Measurements from ENCODE around the gene NELFB.

NELFB gene

GRCh38 chr9:137267933-137268355 lies 12.8 kb downstream of the NELFB start:
- no peak for DNase-seq (ENCODE audit: low read depth in 3 of 3, low spot score in 1 of 3)

DNA sequence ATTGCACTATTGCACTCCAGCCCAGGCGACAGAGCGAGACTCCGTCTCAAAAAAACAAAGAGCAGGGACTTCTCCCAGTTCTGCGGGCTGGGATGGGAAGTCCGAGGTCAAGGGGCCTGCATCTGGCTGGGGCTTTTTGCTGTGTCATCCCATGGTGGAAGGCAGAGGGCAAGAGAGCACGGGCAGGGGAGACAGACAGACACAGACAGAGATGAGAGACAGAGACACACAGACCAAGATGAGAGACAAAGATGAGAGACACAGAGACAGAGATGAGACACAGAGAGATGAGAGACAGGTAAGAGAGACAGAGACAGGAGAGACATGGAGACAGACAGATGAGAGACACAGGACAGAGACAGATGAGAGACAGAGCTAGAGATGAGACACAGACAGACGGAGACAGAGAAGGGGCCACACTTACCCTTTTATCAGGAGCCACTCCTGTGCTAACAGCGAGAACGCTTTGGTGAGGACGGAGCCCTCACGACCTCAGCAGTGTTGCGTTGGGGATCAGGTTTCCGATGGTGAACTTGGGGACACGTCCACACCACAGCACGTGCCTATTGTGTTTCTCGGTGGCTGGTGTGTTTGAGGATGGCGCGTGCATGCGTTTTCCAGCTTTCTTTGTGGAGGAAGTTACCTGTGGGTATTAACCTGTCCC lies 13.5 kb downstream of the NELFB start:
- no peak for DNase-seq (ENCODE audit: low read depth in 3 of 3, low spot score in 1 of 3)

- DNase-seq (ENCODE audit: low read depth in 3 of 3, low spot score in 1 of 3): no peak
Observed at GRCh38 chr9:137269231-137269772, 14.2 kb downstream of the NELFB start.

GRCh38 chr9:137270929-137271695 lies 16.0 kb downstream of the NELFB start:
- no peak for DNase-seq (ENCODE audit: low read depth in 3 of 3, low spot score in 1 of 3)

- no peak for DNase-seq (ENCODE audit: low read depth in 3 of 3, low spot score in 1 of 3)
Observed at GRCh38 chr9:137271696-137272076, 16.6 kb downstream of the NELFB start.

DNA sequence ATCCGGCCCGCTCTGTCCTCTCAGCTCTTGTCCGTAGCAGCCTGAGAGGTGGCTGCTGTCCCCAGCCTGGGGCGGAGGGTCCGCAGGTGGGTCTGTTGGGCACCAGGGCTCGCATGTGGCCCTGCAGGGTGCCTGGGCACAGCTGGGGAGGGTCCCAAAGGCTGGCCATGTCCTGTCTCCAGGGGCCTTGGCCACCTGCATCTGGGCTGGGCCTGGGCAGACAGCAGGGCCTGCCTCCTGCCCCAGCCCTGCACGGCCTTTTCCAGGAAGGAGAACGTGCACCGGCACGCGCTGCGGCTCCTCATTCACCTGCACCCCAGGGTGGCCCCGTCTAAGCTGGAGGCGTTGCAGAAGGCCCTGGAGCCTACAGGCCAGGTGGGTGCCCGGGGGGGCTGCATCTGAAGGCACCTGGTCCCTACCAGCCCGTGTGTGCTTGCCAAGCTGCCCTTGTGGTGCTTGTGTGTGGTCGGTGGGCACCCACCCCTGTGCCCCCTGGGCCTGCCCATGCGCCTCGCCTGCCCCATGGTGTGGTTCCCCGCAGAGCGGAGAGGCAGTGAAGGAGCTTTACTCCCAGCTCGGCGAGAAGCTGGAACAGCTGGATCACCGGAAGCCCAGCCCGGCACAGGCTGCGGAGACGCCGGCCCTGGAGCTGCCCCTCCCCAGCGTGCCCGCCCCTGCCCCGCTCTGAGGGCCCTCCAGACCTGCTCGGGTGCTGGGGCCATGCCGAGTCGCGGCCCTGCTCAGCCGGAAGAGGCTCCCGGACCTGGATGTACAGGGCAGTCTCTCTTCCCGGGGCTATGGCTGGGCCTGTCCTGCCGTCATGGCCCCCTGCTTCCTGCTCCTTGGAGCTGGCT lies 17.3 kb downstream of the NELFB start:
- no peak for DNase-seq (ENCODE audit: low read depth in 3 of 3, low spot score in 1 of 3)

DNA sequence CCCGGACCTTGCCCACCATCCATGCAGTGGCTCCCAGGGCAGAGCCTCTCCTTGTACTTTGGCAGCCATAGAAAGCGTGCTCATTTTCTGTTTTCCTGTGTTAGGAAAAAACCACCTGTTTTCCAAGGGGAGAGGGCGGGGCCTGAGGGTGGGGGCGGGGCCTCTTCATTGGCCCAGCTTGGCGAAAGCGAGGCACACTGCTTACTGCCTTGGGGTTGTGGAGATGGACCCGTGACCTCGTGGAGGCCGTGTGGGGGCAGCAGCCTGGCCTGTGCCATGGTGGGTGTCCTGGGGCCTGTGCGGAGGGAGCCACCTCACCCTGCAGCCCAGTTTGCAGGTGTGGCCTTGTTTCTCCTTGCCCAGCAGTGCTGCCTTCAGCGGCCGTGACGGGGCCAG lies 18.0 kb downstream of the NELFB start:
- no peak for DNase-seq (ENCODE audit: low read depth in 3 of 3, low spot score in 1 of 3)

GRCh38 chr9:137273611-137274320 lies 18.6 kb downstream of the NELFB start:
- DNase-seq (ENCODE audit: low read depth in 3 of 3, low spot score in 1 of 3): no peak

DNA sequence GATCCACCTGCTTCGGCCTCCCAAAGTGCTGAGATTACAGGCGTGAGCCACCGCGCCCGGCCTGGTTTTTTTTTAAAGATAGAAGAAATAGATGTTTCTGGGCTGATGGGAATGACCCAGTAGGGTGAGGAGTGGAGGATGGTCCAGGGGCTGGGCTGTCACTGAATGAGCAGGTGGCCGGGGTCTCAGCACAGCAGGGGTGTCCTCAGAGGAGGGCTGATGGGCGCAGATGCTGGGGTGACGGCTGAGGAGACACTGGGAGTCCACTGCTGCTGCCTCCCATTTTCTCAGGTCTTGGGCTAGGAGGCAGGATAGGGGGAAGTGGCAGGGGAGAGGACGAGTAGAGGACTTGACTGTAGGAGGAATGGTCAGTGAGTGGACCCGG lies 20.1 kb downstream of the NELFB start:
- DNase-seq (ENCODE audit: low read depth in 3 of 3, low spot score in 1 of 3): no peak

- no peak for DNase-seq (ENCODE audit: low read depth in 3 of 3, low spot score in 1 of 3)
Observed at GRCh38 chr9:137275588-137276472, 20.7 kb downstream of the NELFB start.

GRCh38 chr9:137276473-137277328 lies 21.6 kb downstream of the NELFB start:
- no peak for DNase-seq (ENCODE audit: low read depth in 3 of 3, low spot score in 1 of 3)

DNA sequence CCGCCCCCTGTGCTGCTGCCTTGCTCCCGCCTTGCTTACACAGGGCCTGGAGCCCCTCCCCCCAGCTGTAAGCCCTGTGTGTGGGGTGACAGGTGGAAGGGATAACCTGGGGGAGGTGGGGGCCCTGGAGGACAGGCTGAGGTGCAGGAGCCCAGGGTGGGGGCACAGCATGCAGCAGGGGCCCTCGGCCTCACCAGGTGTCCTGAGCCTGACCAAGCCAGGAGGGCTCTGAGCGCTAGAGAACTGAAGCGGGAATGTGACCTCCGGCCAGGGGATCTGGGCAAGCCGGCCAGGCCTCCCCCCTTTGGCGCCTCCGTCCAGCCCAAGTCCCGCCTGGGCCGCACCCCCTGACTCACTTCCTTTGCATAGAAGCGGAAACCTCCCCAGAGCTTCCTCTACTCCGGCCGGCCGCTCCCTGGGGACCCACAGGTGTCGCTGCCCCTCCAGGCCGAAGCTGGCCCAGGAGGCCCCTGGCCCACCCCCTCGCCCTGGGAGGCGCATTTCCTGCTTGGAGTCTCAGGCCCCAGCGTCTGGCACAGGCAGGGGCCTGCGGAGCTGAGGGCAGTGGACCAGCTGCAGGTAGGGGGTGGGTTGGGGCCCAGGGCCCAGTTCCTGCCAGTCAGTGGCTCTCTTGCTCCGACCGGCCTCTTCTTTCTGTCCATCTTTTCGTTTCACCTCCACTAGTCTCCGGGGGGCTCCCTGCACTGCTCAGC lies 22.4 kb downstream of the NELFB start, which contains the start of gene TOR4A:
TOR4A (plus strand) TSS at position 398 of the 713 bp plus-strand sequence. CDS start 964 bp downstream, outside the sequence.
- no peak for DNase-seq (ENCODE audit: low read depth in 3 of 3, low spot score in 1 of 3)

GRCh38 chr9:137278061-137278701 lies 23.1 kb downstream of the NELFB start:
- no peak for DNase-seq (ENCODE audit: low read depth in 3 of 3, low spot score in 1 of 3)

- no peak for DNase-seq (ENCODE audit: low read depth in 3 of 3, low spot score in 1 of 3)
Observed at GRCh38 chr9:137278721-137279711, 23.9 kb downstream of the NELFB start.

GRCh38 chr9:137279741-137280473 lies 24.8 kb downstream of the NELFB start:
- DNase-seq (ENCODE audit: low read depth in 3 of 3, low spot score in 1 of 3): no peak

Data from stimulated activated CD4-positive, alpha-beta T cell treated with anti-CD3 and anti-CD28 coated beads, TNF-alpha, amount 100 ng/mL, for 1 hour (primary cell).